T1000 (cell line): ENCODE data around the gene HS2ST1.

Experiments
- DNase-seq: peaks from one replicate; lab custom pipeline; 2025; ENCODE audit warnings: mixed read lengths; lab: John Stamatoyannopoulos, UW

Gene HS2ST1

DNA sequence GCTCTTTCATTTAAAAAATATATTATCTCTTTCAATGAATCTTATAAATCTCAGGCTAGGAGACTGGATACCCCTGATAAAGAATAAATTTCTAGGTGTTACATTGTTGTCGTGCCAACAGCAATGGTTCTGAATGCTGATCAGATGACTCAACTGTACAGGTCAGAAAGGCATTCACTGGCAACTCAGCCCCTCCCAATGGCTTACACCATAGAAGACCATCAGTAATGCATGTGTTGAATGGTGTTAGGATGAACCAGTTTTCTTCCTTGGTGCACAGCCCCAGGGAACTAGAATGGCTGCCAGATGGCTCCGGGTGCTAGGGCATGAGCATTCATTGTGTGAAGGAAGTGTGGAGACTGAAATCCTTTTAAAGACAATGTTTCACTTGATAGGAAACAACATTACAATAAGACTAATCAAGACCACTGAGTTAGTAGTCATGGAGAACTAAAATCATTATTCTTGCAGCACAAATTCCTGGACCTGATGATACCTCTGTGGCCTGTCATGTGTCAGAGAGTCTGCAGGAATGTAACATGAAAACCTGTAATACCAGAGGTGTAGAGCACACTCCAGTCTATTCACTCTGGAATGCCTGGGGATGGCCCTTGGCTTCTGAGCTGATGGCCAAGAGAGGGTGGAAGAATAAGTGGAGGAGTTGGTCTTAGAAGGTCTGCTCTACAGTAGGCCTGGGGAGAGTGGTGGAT, 226.6 kb downstream of the HS2ST1 start:
- DNase-seq, result peak; percentile 13

DNA sequence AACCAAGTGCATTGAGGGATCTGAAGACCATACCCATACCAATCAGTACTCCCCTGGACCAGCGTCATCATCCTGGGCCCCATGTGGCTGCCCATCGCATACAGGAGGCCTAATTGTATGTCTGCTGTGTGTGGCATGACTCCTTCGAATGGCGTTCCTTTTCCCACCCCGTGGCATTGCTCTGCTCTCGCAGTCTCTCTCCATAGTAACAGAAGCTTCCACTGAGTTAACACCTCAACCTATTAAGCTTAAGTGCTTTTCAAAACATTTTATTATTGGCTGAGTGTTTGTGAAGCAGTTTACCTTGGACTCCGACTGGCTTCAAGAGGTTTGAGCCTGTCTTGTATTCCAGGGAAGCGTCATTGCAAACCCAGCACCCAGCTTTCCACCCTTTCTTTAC, 227.1 kb downstream of the HS2ST1 start:
- DNase-seq, result no peak

DNA sequence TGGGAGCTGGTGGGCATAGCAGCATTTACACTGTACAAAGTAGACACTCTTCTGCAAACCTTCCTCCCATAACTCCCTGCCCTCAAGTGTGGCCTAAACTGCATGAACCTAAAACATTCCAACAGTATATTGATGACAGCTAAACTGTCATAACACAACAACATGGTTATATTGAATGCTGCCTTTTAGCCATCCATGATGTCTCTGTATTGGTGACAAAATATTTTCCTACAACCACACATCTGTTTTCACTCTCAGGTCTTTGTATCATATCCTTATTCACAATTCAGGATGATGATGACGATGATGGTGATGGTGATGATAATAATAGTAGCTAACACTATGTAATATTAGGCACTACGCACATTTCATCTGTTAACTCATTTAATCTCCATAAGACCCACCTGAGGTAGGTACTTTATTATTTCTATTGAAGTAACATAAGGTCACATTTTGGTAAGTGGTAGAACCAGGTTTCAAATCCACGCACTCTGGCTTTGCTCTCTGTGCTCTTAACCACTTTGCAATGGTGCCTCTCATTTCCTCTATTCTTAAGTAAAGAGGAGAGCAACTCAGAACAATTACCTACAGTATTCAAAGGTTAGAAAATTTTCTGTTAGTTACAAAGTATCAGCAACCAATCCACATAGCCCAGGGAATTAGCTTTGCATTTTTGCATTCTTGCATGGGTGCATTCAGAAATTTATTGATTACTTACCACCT, 229.1 kb downstream of the HS2ST1 start:
- DNase-seq, result no peak

DNA sequence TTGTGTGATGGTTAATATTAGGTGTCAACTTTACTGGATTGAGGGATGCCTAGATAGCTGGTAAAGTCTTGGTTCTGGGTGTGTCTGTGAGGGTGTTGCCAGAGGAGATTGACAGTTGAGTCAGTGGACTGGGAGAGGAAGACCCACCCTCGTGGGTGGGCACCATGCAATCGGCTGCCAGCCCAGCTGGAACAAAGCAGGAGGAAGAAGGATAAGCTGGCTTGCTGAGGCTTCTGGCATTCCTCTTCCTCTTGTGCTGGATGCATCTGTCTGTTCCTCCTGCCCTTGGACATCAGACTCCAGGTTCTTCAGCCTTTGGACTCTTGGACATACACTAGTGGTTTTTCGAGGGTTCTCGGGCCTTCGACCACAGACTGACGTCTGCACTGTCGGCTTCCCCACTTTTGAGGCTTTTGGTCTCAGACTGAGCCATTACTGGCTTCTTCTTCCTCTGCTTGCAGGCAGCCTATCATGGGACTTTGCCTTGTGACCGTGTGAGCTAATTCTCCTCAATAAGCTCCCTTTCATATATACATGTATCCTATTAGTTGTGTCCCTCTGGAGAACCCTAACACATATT, 230.0 kb downstream of the HS2ST1 start:
- no peak for DNase-seq

DNA sequence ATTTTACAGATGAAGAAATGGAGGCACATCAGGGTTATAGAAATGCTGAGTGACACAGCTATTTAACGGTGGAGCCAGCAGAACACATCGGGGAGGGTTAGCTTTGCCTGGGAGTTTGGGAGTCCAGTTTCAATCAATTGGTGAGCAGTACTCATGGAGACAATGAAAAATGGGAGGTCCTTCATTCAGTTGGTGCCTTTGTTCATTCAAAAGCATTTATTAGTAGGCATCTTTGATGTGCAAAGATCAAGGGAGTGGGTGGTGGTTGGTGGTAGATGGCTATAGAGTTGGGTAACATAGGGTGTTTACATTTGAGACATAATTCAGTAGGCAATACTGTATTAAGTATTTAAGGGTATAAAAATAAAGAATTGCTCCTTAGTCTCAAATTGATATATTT, 230.5 kb downstream of the HS2ST1 start:
- DNase-seq, result no peak

DNA sequence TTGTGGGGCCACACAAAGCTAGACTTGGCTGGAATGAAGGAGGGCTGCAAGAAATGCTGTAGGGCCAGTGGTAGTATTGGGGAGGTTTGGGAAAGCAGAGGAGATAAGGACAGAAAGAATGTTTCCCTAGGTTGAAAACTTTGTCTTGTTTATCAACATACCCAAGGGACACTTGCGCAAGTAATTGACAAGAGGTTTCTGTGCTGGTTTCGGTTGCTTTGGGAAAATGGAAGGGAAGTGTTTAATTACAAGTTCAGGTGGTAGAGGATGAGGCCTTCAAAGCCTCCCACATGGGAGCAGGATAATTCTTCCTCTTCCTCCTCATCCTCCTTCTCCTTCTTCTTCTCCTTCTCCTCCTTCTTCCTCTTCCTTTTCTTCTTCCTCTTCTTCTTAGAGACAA, 232.1 kb downstream of the HS2ST1 start:
- no peak for DNase-seq

DNA sequence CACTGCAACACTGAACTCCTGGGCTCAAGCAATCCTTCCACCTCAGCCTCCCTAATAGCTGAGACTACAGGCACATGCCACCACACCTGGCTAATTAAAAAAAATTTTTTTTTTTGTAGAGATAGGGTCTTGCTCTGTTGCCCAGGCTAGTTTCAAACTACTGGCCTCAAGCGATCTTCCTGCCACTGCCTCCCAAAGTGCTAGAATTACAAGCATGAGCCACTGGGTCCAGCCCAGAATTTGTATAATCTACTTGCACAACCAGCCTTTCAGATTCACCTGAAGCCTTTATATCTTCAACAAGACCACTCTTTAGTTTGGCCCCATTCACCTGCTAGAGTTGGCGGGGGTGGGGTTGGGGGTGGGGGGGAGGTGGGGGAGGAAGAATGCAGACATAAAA, 232.6 kb downstream of the HS2ST1 start:
- DNase-seq, result no peak

DNA sequence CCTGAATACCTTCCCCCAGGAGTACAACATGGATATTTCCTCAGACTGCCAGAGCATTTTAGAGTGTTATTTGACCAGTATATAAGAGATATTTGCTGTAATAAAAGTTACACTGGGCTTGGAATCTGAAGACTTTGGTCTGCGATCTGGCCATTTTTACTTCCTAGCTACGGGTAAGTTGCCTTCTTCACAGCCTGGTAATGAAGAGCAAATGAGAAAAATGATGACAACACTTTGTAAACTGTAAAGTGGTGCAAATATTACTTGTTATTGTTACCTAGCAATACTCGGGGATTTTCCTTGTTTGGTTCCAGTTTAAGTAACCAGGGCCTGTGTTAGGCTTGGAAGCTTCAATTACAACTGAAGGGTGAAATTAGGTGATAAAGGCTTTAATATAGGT, 233.4 kb downstream of the HS2ST1 start:
- no peak for DNase-seq

DNA sequence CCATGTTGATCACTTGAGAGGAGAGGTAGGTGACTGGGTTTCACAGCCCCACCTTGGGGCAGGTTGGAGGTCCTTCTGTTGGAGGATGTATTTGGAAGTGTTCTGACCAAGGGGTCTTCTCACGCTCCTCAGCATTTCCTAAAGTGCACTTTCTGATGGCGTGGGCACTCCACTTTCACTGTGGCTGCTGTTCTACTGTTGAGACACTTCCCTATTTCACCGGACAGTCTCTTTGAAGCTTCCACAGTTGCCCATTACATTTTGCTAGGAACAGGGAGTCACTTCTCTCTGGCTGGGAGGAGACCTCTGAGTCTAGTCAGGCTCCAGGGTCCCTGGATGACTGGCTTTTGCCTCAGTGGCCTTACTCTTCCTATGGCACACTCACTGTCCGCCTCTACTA, 234.2 kb downstream of the HS2ST1 start:
- no peak for DNase-seq

DNA sequence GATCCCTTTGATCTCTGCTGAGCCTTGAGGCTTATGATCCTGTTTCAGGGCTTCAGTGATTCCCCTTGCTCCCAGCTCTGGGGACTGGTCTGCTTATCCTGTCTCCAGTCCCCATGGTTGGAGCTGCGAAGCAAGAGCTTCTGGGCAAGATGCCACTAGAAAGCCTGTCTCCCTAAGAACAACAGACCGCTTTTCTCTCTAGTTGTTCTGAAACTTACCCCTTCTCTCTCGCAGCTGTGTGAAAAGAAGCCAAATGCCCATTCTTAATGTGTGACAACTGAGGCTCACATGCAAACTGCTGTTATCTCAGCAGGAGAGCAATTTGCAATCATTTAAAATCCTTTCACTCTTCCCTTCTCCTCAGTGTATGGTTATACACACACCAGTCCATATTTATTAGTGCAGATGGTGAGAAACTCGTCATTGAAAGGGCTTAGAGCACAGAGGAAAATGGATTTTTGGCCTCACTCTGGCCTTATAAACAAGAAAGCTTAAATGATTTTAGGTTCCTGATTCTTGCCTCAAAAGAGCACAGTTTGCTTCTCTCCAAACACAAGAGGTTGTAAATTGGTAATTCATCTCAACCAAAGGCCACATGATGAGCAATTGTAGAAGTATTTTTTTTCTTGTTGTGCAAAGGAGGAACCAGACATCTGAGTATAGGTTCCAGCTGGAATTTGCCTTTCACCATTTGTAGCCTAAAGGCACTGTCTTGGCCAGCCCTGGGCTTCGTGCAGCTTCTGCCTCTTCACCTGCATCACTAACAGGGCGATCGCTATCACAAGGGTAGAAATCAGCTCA, 235.0 kb downstream of the HS2ST1 start:
- DNase-seq, result peak; percentile 31

DNA sequence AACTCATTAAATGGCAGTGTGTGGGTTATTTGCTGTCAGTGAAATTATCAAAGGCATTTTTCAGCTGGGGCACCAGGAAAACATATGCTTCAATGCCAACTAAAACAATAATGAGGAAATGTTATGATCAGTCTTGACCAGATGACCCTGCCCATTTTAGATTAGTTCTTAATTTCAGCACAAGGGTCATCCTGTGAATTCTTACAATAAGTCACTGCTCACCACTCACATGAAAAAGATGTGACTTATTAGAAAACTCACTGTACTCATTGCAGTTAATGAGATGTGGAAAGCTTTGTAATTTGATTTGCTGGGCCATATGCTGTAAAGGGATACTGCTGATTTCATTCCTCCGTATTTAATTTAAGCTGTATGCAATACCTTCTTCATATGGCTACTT, 235.7 kb downstream of the HS2ST1 start:
- DNase-seq, result no peak

DNA sequence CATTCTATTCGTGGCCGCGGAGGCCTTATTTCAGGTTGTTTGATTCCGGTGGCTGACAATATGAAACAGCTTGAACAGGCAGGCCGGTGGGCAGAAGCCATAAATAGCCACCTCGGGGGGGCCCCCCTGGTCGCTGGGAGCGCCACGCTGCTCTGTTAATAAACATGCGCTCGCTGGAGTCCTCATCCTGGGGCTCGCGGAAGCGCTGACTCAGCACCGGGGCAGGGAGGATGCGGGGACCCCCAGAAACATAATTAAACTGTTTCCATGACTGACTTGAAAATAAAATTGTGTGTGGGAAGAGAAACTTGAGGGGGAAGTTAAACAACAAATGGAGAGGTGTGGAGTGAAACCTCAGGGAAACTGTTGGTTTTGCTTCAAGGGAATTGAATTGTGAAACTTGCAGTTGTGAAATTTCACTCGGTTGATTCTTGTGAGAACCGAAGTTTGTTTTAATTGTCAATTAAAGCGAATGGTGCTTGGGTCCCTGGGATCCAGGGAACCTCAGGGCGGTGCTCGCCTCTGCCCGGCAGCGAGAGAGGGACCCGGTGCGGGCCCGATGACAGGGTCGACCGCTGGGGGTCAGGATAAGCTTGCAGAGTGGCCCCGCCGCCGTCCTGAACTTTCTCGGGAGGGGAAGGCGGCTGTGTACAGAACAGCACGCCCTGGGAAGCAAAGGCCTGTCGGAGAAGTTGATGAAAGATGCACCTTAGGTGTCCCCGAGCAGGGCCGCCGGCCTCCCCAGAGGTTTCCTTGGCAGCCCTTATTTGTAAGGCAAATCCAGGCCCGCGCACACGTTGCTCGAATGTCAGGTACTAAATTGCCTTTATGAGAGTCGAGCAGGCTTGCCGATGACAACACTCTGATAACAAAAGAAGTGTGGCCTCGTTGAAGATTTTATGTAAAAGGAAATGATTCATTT, 237.3 kb downstream of the HS2ST1 start:
- DNase-seq, result no peak

DNA sequence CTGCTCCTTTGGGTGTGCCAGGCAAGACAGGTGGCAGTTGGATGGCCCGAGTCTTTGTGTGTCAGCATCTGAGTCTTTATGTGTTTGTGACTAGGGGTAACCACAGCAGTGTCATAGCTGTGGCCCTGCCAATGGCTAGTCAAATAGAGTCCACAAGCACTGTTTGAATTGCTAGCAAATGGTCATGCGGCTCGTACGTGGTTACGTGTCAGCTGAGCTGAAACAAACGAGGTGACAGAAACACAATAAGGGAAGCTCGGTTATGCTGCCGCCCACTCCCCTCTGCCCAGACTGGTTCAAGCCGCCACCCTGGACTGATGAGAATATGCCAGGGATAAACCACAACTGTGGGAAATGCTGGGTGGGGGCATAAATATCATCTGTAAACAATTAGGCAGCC, 239.9 kb downstream of the HS2ST1 start:
- DNase-seq, result no peak

DNA sequence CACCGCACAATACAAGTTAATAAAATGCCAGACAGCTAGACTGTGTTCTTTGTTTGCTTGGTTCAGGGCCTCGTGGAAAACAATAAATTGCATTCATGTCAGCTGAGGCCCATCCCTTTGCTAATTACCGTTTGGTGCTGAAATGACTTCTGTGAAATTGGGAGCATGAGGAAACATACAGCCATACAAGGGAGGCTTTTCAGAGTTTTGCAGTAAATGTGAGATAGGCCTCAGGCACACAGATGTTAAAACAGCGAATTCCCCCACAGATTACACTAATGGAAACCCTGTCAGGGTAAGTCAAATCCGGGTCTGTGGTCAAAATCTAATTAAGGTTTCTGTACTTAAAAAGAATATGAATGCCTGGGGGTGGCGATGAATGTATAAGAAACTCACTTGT, 240.7 kb downstream of the HS2ST1 start:
- no peak for DNase-seq

DNA sequence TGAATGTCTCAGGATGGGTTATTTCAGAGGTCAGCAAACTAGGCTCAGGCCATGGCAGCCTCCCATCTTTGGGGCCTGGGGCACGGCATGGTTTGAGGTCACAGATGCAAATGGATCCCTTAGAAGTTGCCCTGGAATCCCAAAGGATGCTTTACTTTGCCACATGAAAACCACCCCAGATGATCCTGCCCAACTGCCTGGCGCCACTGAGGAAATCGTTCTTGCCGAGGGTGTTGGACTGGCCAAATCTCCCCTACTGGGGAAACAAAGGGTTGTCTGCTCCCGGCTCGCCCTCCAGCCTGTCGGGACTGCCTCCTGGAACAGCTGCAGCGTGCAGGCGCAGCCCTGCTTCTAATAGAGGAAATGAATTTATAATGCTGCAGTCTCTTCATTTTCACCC, 241.2 kb downstream of the HS2ST1 start:
- no peak for DNase-seq

DNA sequence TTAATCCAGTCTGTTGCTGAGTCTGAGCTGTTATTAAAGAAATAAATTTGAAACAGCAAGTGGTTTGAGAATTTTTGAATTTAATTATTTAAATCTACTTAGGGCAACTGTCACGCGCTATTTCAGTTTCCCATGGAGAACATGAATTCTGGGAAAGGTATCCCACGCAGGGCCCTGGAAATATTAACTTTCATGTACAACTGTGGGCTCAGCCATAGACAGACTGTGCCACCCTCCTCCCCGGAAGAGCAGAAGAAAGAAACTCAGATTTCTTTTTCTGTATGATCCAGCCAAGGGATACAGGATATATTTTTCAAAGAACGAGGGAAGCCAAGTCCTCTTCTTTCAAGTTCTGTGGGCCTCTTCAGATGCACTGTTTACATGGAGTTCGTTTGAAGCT, 241.7 kb downstream of the HS2ST1 start:
- no peak for DNase-seq

DNA sequence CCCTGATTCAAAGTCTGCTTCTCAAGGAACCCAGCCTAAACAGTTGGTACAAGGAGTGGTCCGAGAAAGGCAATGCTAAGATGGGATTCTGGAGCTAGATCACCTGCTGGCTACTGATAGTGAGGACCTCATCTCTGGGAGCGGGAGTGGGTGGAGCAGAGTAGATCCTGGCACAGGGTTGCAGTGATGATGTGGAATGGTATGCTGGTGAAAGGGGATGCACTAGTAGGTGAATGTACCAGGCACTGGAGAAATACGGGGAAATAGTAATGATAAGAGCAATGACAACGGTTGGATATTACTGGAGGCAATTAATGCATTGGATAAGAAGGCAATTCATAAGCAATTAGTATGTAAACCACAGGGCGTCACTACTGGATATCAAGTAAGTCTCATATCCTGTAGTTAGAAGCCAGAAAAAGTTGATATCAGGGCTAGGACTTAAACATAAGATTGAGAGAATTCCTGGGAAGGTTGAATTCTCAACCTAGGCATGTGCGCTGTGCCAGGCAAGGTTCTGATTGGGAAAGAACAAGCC, 245.0 kb downstream of the HS2ST1 start:
- DNase-seq, result no peak
